COR-L47 (cell line): ENCODE results near the gene ITM2B.
"Not testable (repeated sequence)": the region's sequence is repeated elsewhere in the genome, so short reads cannot be mapped to it uniquely, and the experiment has no call there.

Experiments
- DNase-seq: peaks from one replicate; lab custom pipeline; 2025; lab: John Stamatoyannopoulos, UW

The ITM2B gene

GRCh38 chr13:48233046-48233888, at the start of gene ITM2B:
ITM2B (plus strand) TSS chr13:48233206; CDS start chr13:48233361, 155 bp downstream.
- peak; percentile 69 for DNase-seq

- DNase-seq, result no peak
These were observed 48.7 kb upstream of the ITM2B start for GRCh38 chr13:48184260-48184659.

- DNase-seq, result no peak
These were observed 48.0 kb upstream of the ITM2B start for GRCh38 chr13:48185018-48185417.

GRCh38 chr13:48186722-48187121, 46.3 kb upstream of the ITM2B start:
- no peak for DNase-seq

GRCh38 chr13:48188131-48188530, 44.9 kb upstream of the ITM2B start:
- no peak for DNase-seq

GRCh38 chr13:48188601-48189000, 44.4 kb upstream of the ITM2B start:
- DNase-seq, result no peak

GRCh38 chr13:48189171-48189570, 43.8 kb upstream of the ITM2B start:
- no peak for DNase-seq

GRCh38 chr13:48192411-48192935, 40.5 kb upstream of the ITM2B start:
- no peak for DNase-seq

GRCh38 chr13:48194379-48194754, 38.6 kb upstream of the ITM2B start:
- no peak for DNase-seq

GRCh38 chr13:48199404-48199946, 33.5 kb upstream of the ITM2B start:
- no peak for DNase-seq

- DNase-seq, result no peak
These were observed 32.0 kb upstream of the ITM2B start for GRCh38 chr13:48201044-48201443.

GRCh38 chr13:48207207-48207606, 25.8 kb upstream of the ITM2B start:
- not testable (repeated sequence) for DNase-seq

- DNase-seq, result no peak
These were observed 22.8 kb upstream of the ITM2B start for GRCh38 chr13:48210178-48210577.

- DNase-seq, result no peak
These were observed 18.4 kb upstream of the ITM2B start for GRCh38 chr13:48214519-48215121.

- not testable (repeated sequence) for DNase-seq
These were observed 17.3 kb upstream of the ITM2B start for GRCh38 chr13:48215511-48216203.

- DNase-seq, result no peak
These were observed 16.7 kb upstream of the ITM2B start for GRCh38 chr13:48216204-48216711.

GRCh38 chr13:48220592-48220980, 12.4 kb upstream of the ITM2B start:
- DNase-seq, result no peak

GRCh38 chr13:48220981-48221685, 11.9 kb upstream of the ITM2B start:
- DNase-seq, result no peak

GRCh38 chr13:48221686-48222187, 11.3 kb upstream of the ITM2B start:
- no peak for DNase-seq

GRCh38 chr13:48222358-48223301, 10.4 kb upstream of the ITM2B start:
- no peak for DNase-seq
